Smooth muscle cell (in vitro differentiated cells): Measurements from ENCODE around the gene SLC24A1. TPM values are rescaled to one million over a fixed set of nuclear protein-coding genes. Genes with fewer than 3 reads are reported as not detected.
A peak's percentile ranks its signal among the peaks of the same experiment; 100 is the strongest.
"Not testable (repeated sequence)": the region's sequence is repeated elsewhere in the genome, so short reads cannot be mapped to it uniquely, and the experiment has no call there.

ENCODE experiments used
- DNase-seq: peaks from one replicate; lab custom pipeline; 2025; ENCODE audit not compliant: unreplicated experiment; lab: John Stamatoyannopoulos, UW
- H2AFZ ChIP-seq: fragments of 200-600 bp; sonication (generic); 2 replicates; pipeline ENCODE4 v1.6.0; 2016; ENCODE audit warnings: antibody characterized with exemption, low read depth, mild to moderate bottlenecking
- H3F3A ChIP-seq: fragments of 200-600 bp; sonication (generic); 2 replicates; pipeline ENCODE4 v1.6.0; 2017; ENCODE audit warnings: antibody characterized with exemption, low read depth
- H3K27ac ChIP-seq: fragments of 200-600 bp; sonication (generic); 2 replicates; pipeline ENCODE4 v1.5.1; 2016; ENCODE audit warnings: low read depth, mild to moderate bottlenecking
- H3K27me3 ChIP-seq: fragments of 200-600 bp; sonication (generic); 2 replicates; pipeline ENCODE4 v1.6.1; 2016; ENCODE audit warnings: low read depth, mild to moderate bottlenecking
- H3K36me3 ChIP-seq: fragments of 200-600 bp; sonication (generic); 2 replicates; pipeline ENCODE4 v1.5.1; 2016; ENCODE audit warnings: low read depth
- H3K4me1 ChIP-seq: fragments of 200-600 bp; sonication (generic); 2 replicates; pipeline ENCODE4 v1.5.1; 2016; ENCODE audit warnings: low read depth
- H3K4me2 ChIP-seq: fragments of 200-600 bp; sonication (generic); 2 replicates; pipeline ENCODE4 v1.6.0; 2016; ENCODE audit warnings: mild to moderate bottlenecking
- H3K4me3 ChIP-seq: fragments of 200-600 bp; sonication (generic); 2 replicates; pipeline ENCODE4 v1.5.1; 2016; ENCODE audit warnings: mild to moderate bottlenecking
- H3K79me2 ChIP-seq: fragments of 200-600 bp; sonication (generic); 2 replicates; pipeline ENCODE4 v1.6.0; 2016; ENCODE audit warnings: low read depth, mild to moderate bottlenecking
- H3K9ac ChIP-seq: fragments of 200-600 bp; sonication (generic); 2 replicates; pipeline ENCODE4 v1.6.0; 2016; ENCODE audit warnings: low read depth
- H3K9me3 ChIP-seq: fragments of 200-600 bp; sonication (generic); replicated peaks from 2 replicates; pipeline ENCODE4 v1.5.1; 2016; ENCODE audit warnings: low read depth
- H4K20me1 ChIP-seq: fragments of 200-600 bp; sonication (generic); 2 replicates; pipeline ENCODE4 v1.6.0; 2016; ENCODE audit warnings: low read depth
- WGBS: methylation state at CpG from one replicate; pipeline ENCODE4 v1.1.7; 2016; ENCODE audit warnings: low lambda C conversion rate; 5-methylcytosine and 5-hydroxymethylcytosine counted together
- polyA plus RNA-seq: library from polyadenylated mRNA; unstranded; fragments of >200 nt; fragmentation: Nextera tagmentation; extraction: Ambion mirVana; gene quantifications from 2 replicates; pipeline ENCODE4 v1.2.1, GENCODE V29; 2016
- total RNA-seq: library from RNA; depleted of rRNA; stranded (reverse); fragments of >200 nt; gene quantifications from 2 replicates; pipeline ENCODE4 v1.2.3, GENCODE V29; 2014
- TF ChIP-seq, protein P1 (sequence below): fragments of 200-600 bp; sonication (generic); IDR thresholded peaks from 2 replicates; pipeline ENCODE4 v1.5.1; 2017; ENCODE audit warnings: borderline replicate concordance, mild to moderate bottlenecking, antibody characterized with exemption; ENCODE audit not compliant: insufficient read depth, poor library complexity, severe bottlenecking

SLC24A1 gene
- total and polyA plus RNA-seq, 2 experiments from 2014 or later = 1.3 to 2.8 TPM

DNA sequence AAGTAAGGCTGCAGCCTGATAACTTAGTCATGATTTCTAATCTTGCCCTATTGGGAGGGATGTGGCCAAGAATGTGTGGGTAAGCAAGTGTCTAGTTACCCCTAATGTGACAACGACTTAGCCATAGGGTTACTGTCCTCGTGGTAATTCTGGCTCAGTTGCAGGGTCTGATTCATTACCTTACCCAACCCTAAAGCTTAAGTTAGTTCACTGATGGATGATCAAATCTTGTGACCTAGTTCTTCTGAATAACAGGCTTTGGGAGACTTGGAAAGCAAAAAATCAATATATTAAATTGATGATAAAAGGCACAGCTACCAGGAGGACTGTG lies 9.2 kb upstream of the SLC24A1 start:
- no peaks in the 10 kb centered on the region for H4K20me1 ChIP-seq
- peak overlapping the region; percentile 80 for H3K27ac ChIP-seq
- H3K36me3 ChIP-seq = no peaks in the 10 kb centered on the region
- no peak overlapping the region for H3K9ac ChIP-seq
- no peaks in the 10 kb centered on the region for H3K9me3 ChIP-seq
- no peak overlapping the region for H3K4me2 ChIP-seq
- peaks cover 23% of the 10 kb centered on the region for H3K4me1 ChIP-seq
- no peaks in the 10 kb centered on the region for H3K27me3 ChIP-seq
- no peak for DNase-seq
- no peaks in the 10 kb centered on the region for H3F3A ChIP-seq
- 92% methylated on average over 2 of the region's 2 CpGs for WGBS
- TF ChIP-seq, protein P1, sequence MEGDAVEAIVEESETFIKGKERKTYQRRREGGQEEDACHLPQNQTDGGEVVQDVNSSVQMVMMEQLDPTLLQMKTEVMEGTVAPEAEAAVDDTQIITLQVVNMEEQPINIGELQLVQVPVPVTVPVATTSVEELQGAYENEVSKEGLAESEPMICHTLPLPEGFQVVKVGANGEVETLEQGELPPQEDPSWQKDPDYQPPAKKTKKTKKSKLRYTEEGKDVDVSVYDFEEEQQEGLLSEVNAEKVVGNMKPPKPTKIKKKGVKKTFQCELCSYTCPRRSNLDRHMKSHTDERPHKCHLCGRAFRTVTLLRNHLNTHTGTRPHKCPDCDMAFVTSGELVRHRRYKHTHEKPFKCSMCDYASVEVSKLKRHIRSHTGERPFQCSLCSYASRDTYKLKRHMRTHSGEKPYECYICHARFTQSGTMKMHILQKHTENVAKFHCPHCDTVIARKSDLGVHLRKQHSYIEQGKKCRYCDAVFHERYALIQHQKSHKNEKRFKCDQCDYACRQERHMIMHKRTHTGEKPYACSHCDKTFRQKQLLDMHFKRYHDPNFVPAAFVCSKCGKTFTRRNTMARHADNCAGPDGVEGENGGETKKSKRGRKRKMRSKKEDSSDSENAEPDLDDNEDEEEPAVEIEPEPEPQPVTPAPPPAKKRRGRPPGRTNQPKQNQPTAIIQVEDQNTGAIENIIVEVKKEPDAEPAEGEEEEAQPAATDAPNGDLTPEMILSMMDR = no peak
- H2AFZ ChIP-seq = no peak overlapping the region
- peaks cover 32% of the 10 kb centered on the region for H3K79me2 ChIP-seq
- H3K4me3 ChIP-seq = no peak overlapping the region

DNA sequence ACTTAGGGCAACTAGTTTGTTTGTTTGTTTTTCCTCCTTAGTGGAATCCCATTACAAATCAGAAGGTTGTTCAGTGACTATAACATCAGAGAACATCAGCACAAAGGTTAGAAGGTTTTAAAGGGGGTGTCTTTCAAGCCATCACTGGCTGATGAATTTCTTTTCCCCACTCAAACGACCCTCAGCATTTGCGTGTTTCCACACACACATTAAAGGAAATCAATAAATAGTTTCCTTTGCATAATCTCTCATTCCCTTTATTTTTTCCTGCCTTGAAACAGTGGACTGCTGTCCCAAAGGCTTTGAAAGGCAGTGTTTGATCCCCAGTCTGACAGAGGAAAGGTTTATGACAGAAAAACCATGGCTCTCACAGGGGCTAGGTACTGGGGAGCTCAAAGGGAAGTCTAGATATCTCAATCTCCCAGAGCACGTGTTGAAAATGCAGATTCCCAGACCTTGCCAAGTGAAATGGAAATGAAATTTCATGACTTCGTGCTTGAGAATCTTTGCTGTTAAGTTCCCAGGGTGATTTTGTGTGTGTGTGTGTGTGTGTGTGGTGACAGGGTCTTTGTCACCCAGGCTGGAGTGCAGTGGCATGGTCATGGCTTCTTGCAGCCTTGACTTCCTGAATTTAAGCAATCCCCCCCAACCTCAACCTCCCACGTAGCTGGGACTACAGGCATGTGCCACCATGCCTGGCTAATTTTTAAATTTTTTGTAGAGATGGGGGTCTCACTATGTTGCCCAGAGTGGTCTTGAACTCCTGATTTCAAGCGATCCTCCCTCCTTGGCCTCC lies 8.6 kb upstream of the SLC24A1 start:
- no peaks in the 10 kb centered on the region for H3F3A ChIP-seq
- no peak overlapping the region for H3K4me2 ChIP-seq
- H3K79me2 ChIP-seq = peaks cover 26% of the 10 kb centered on the region
- peaks cover 23% of the 10 kb centered on the region for H3K4me1 ChIP-seq
- H3K27me3 ChIP-seq = no peaks in the 10 kb centered on the region
- no peak overlapping the region for H3K4me3 ChIP-seq
- H4K20me1 ChIP-seq = no peaks in the 10 kb centered on the region
- H3K36me3 ChIP-seq = no peaks in the 10 kb centered on the region
- no peak for DNase-seq
- H3K27ac ChIP-seq = no peak overlapping the region
- TF ChIP-seq, protein P1 = no peak
- H3K9ac ChIP-seq = no peak overlapping the region
- 88% methylated on average over 6 of the region's 6 CpGs for WGBS
- no peaks in the 10 kb centered on the region for H3K9me3 ChIP-seq
- H2AFZ ChIP-seq = no peak overlapping the region

DNA sequence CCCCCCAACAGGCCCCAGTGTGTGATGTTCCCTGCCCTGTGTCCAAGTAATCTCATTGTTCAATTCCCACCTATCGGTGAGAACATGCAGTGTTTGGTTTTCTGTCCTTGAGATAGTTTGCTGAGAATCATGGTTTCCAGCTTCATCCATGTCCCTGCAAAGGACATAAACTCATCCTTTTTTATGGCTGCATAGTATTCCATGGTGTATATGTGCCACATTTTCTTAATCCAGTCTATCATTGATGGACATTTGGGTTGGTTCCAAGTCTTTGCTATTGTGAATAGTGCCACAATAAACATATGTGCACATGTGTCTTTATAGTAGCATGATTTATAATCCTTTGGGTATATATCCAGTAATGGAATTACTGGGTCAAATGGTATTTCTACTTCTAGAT lies 5.9 kb upstream of the SLC24A1 start:
- peaks cover 12% of the 10 kb centered on the region for H3K4me1 ChIP-seq
- not testable (repeated sequence) for H3F3A ChIP-seq, DNase-seq, H3K27ac ChIP-seq, H2AFZ ChIP-seq, H3K4me2 ChIP-seq, H3K79me2 ChIP-seq, H4K20me1 ChIP-seq, H3K4me3 ChIP-seq, H3K9ac ChIP-seq, H3K27me3 ChIP-seq, H3K36me3 ChIP-seq, H3K9me3 ChIP-seq
- WGBS = 100% methylated on average over 1 of the region's 1 CpG

- 65% methylated on average over 5 of the region's 5 CpGs for WGBS
- Histone ChIP-seq H3K4me3 (no peak overlapping the region), H3K4me1 (no peaks in the 10 kb centered on the region), H3K27me3 (no peaks in the 10 kb centered on the region), H3K9ac (no peak overlapping the region), H3K9me3 (no peaks in the 10 kb centered on the region), H2AFZ (no peak overlapping the region), H3F3A (no peaks in the 10 kb centered on the region), H3K36me3 (no peaks in the 10 kb centered on the region), H3K4me2 (no peak overlapping the region), H3K79me2 (no peaks in the 10 kb centered on the region), H4K20me1 (no peaks in the 10 kb centered on the region), H3K27ac (no peak overlapping the region)
- TF ChIP-seq, protein P1 = no peak
- no peak for DNase-seq
Measured at GRCh38 chr15:65618560-65619109, 3.1 kb upstream of the SLC24A1 start.
